Peyer's patch (tissue), 4 donors: ENCODE measurements around the gene ZYX. TPM values are rescaled to one million over a fixed set of nuclear protein-coding genes. Genes with fewer than 3 reads are reported as not detected.

Experiments
- DNase-seq, 3 donors: peaks; one replicate each; pipeline ENCODE4 v3.0.0-alpha.2; 2017 to 2019
- H3K27ac ChIP-seq, 4 donors: fragments of 200-600 bp; sonication (generic); one replicate each; pipeline ENCODE4 v1.5.1; 2016 to 2019
- H3K27me3 ChIP-seq, 2 donors: fragments of 200-600 bp; sonication (generic); one replicate each; pipeline ENCODE4 v1.5.1; 2019
- H3K36me3 ChIP-seq, 3 donors: fragments of 200-600 bp; sonication (generic); one replicate each; pipeline ENCODE4 v1.5.1; 2016 to 2019
- H3K4me1 ChIP-seq, 4 donors: fragments of 200-600 bp; sonication (generic); one replicate each; pipeline ENCODE4 v1.5.1; 2016 to 2019
- H3K4me3 ChIP-seq, 4 donors: fragments of 200-600 bp; sonication (generic); 1 replicate in 3 of 4; 2 replicates in 1 of 4; pipeline ENCODE4 v1.5.1; 2016 to 2019; ENCODE audit warnings: mild to moderate bottlenecking in 1 of 4
- H3K9me3 ChIP-seq, 4 donors: fragments of 200-600 bp; sonication (generic); one replicate each; pipeline ENCODE4 v1.5.1; 2016 to 2019; ENCODE audit warnings: mild to moderate bottlenecking in 1 of 4
- POLR2A ChIP-seq, 2 donors: fragments of 450-650 bp; IDR thresholded peaks; one replicate each; pipeline ENCODE4 v1.5.1; 2017; ENCODE audit warnings: antibody characterized with exemption in 2 of 2, mild to moderate bottlenecking in 2 of 2, moderate library complexity in 2 of 2
- small RNA-seq, 2 donors: library from RNA; depleted of rRNA; stranded (forward); fragments of <200 nt; gene quantifications; one replicate each; pipeline ENCODE3, GENCODE V24; 2016
- total RNA-seq, 4 donors: library from RNA; depleted of rRNA; stranded (reverse); fragments of >200 nt; gene quantifications; one replicate each; pipeline ENCODE4 v1.1.0, GENCODE V29; 2016
- TF ChIP-seq, protein P1 (sequence below), 6 experiments: fragments of 450-650 bp in 4 of 6; fragments of 200-600 bp in 2 of 6; sonication (generic) in 1 of 6; IDR thresholded peaks; one replicate each; pipeline ENCODE4 v1.5.1; 2017 to 2019; ENCODE audit warnings: antibody characterized with exemption in 6 of 6, mild to moderate bottlenecking in 3 of 6, moderate library complexity in 1 of 6

ZYX gene
- total RNA-seq, 4 donors from 2014 or later, result 47.0 to 88.0 (median 55.9) TPM

DNA sequence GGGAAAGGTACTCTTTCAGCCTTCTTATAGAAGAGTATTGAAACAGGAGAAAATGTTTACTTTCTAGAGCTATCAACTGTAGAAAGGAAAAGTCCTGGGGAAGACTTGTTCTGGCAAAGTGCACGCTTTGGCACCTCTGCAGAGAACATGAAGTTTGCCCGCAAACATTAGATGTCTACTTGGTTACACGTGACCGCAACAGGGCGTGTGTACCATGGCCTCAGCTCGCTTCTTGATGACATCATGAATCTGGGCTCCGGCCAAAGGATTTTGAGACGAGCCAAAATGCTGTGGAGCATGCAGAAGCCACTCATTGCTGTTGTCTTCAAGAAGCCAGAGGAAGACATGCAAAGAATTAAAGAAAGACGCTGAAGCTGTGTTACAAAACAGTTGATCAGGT lies 53.5 kb downstream of the ZYX start:
- TF ChIP-seq, protein P1, sequence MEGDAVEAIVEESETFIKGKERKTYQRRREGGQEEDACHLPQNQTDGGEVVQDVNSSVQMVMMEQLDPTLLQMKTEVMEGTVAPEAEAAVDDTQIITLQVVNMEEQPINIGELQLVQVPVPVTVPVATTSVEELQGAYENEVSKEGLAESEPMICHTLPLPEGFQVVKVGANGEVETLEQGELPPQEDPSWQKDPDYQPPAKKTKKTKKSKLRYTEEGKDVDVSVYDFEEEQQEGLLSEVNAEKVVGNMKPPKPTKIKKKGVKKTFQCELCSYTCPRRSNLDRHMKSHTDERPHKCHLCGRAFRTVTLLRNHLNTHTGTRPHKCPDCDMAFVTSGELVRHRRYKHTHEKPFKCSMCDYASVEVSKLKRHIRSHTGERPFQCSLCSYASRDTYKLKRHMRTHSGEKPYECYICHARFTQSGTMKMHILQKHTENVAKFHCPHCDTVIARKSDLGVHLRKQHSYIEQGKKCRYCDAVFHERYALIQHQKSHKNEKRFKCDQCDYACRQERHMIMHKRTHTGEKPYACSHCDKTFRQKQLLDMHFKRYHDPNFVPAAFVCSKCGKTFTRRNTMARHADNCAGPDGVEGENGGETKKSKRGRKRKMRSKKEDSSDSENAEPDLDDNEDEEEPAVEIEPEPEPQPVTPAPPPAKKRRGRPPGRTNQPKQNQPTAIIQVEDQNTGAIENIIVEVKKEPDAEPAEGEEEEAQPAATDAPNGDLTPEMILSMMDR (IDR thresholded peaks at IDR 0.05), result no peak
- TF ChIP-seq POLR2A (IDR thresholded peaks at IDR 0.05), result no peak
- Histone ChIP-seq H3K27ac (no peak overlapping the region), H3K36me3 (no peaks in the 10 kb centered on the region), H3K9me3 (no peaks in the 10 kb centered on the region), H3K4me3 (no peak overlapping the region), H3K4me1 (peaks cover 0 to 9% (median 0%) of the 10 kb centered on the region in 4 donors), H3K27me3 (no peaks in the 10 kb centered on the region)
- DNase-seq, result peak in 1 of 3 donors; percentile 69

DNA sequence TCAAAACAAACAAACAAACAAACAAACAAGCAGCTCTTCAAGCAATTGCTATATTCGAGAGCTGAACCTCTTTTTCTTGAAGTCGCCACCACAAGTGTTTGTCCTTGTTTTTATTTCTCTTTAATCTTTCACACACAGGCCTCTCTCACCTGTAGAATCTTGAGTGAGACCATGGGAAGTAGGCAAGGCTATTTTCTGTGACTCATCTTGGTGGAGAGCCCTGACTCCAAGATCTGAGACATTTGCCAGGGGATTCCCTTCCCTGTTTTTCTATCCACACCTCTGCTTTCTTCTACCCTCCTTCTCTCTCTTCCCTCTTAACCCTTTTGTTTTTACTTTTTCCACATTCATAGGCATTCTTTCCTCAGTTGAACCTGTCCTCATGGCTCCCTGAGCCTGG lies 54.1 kb downstream of the ZYX start:
- peaks cover 0 to 9% (median 0%) of the 10 kb centered on the region in 4 donors for H3K4me1 ChIP-seq
- no peak overlapping the region for H3K4me3 ChIP-seq
- H3K27ac ChIP-seq, result no peak overlapping the region
- no peaks in the 10 kb centered on the region for H3K9me3 ChIP-seq
- no peak for DNase-seq
- no peaks in the 10 kb centered on the region for H3K27me3 ChIP-seq
- no peaks in the 10 kb centered on the region for H3K36me3 ChIP-seq
- no peak for TF ChIP-seq POLR2A (IDR thresholded peaks at IDR 0.05)

DNA sequence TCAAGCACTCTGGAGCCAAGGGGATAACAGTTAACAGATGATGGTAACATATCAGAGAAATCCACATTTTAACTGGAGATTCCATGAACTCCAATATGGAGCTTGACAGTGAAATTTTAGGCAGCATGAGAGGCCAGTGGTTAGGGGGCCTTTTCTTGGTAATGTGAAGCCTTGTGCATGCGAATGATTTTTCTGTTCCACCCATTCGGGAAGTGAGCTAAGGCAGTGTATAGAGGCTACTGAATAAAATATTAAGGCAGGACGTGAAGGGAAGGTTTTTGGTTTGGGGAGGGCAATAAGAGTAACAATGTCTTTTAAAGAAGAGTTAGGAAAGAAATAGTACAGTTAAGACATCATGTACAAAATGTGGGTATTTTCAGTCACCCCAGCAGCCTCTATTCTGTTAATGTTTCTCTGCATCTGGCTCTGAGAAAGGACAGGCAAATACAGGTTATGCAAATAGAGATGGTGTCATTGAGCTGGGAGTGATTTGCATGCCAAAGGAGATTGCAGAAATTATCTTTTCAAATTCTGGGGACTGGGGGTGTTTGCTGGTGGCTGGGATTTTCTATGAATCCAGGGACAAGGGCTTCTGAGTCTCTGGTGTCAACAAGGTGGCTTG lies 55.3 kb downstream of the ZYX start:
- no peak overlapping the region for H3K4me3 ChIP-seq
- no peaks in the 10 kb centered on the region for H3K36me3 ChIP-seq
- no peaks in the 10 kb centered on the region for H3K9me3 ChIP-seq
- DNase-seq, result no peak
- no peak for TF ChIP-seq POLR2A (IDR thresholded peaks at IDR 0.05)
- TF ChIP-seq, protein P1 (IDR thresholded peaks at IDR 0.05), result no peak
- H3K27me3 ChIP-seq, result no peaks in the 10 kb centered on the region
- peaks cover 0 to 9% (median 0%) of the 10 kb centered on the region in 4 donors for H3K4me1 ChIP-seq
- no peak overlapping the region for H3K27ac ChIP-seq

DNA sequence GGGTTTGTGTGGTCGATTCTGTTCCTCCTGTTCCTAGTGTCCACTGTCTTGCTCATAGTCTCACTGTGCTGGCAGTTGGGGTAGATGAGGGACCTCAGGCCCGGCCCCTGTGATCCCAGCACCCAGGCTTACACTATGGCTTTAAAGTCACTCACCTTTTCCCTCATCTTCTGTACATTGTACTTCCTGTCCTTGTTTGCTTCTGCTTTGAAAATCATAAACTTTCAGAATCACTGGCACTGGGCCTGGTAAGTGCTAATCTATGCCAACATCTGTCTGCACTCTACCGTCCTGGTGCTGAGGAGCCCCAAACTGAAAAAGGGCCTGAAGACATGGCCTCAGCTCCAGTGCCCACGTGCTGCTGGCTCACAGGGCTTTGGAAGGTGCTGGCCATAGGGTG lies 56.4 kb downstream of the ZYX start:
- H3K27me3 ChIP-seq, result no peaks in the 10 kb centered on the region
- no peak overlapping the region for H3K27ac ChIP-seq
- H3K4me1 ChIP-seq, result peaks cover 0 to 9% (median 0%) of the 10 kb centered on the region in 4 donors
- no peaks in the 10 kb centered on the region for H3K9me3 ChIP-seq
- H3K36me3 ChIP-seq, result no peaks in the 10 kb centered on the region
- no peak for TF ChIP-seq POLR2A (IDR thresholded peaks at IDR 0.05)
- TF ChIP-seq, protein P1 (IDR thresholded peaks at IDR 0.05), result no peak
- no peak overlapping the region for H3K4me3 ChIP-seq
- DNase-seq, result no peak

DNA sequence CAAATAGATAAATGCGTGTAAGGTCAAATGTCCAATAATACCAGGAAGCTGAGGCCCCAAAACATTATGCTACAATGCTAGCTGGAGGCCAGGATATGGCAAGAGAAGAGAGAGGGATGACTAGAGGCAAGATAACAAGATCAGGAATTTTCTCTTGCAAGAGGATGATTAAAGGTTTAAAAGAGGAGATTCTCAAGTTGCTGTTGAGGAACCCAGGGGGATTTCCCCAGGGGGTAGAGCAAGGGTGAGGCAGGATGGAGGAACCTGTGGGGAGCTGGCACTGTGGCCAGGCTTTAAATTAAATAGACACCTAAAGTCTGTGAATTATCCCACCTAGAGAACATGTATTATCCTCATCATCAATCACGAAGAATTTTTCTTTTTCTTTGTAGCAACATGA lies 58.7 kb downstream of the ZYX start:
- no peaks in the 10 kb centered on the region for H3K36me3 ChIP-seq
- no peak for DNase-seq

More for the DNA sequence above, 58.7 kb downstream of the ZYX start:
- Histone ChIP-seq H3K27me3 (no peaks in the 10 kb centered on the region), H3K27ac (no peak overlapping the region), H3K9me3 (no peaks in the 10 kb centered on the region), H3K4me3 (no peak overlapping the region), H3K4me1 (peaks cover 0 to 9% (median 0%) of the 10 kb centered on the region in 4 donors)
- TF ChIP-seq, protein P1 (IDR thresholded peaks at IDR 0.05), result no peak
- no peak for TF ChIP-seq POLR2A (IDR thresholded peaks at IDR 0.05)

Small RNAs within 50 kb of the gene (small RNA-seq; reads per million reads assigned to genes)
- 0 to 0.29 reads per million in 2 donors for gene MIR6892

Other genes with a start within 250 kb of the ZYX start
- not detected for gene PIP, start 249.3 kb upstream of the ZYX start, total RNA-seq
- not detected for gene TAS2R39, start 197.9 kb upstream of the ZYX start, total RNA-seq
- gene TAS2R40, start 159.3 kb upstream of the ZYX start, total RNA-seq, result not detected
- gene GSTK1, start 117.9 kb upstream of the ZYX start, total RNA-seq, result 100 to 1,000 TPM; 202 to 580 (median 484) TPM
- gene TMEM139, start 96.4 kb upstream of the ZYX start, total RNA-seq, result 100 to 1,000 TPM in 3 of 4 donors, 10 to 100 TPM in 1; 54.5 to 162 (median 130) TPM
- 10 to 100 TPM; 34.8 to 43.7 (median 38.3) TPM for gene CASP2, start 93.0 kb upstream of the ZYX start, total RNA-seq
- gene CLCN1, start 65.2 kb upstream of the ZYX start, total RNA-seq, result 1 to 10 TPM in 3 of 4 donors, not detected in 1; 1.1 to 6.5 (median 2.5) TPM
- under 1 TPM in 3 of 4 donors, not detected in 1; 0.66 to 0.83 (median 0.80) TPM for gene FAM131B, start 18.6 kb upstream of the ZYX start, total RNA-seq
- gene EPHA1, start 27.5 kb downstream of the ZYX start, total RNA-seq, result 10 to 100 TPM; 52.5 to 81.3 (median 63.9) TPM
- 1 to 10 TPM in 1 of 4 donors, not detected in 3; 1.3 TPM for gene TAS2R60, start 62.1 kb downstream of the ZYX start, total RNA-seq
- gene TAS2R41, start 96.5 kb downstream of the ZYX start, total RNA-seq, result not detected
- 10 to 100 TPM in 1 of 4 donors, 1 to 10 TPM in 1, under 1 TPM in 1, not detected in 1; 0.70 to 11.6 (median 3.4) TPM for gene CTAGE15, start 190.5 kb downstream of the ZYX start, total RNA-seq
- 10 to 100 TPM in 1 of 4 donors, 1 to 10 TPM in 3; 1.7 to 19.8 (median 5.0) TPM for gene TCAF2, start 239.6 kb downstream of the ZYX start, total RNA-seq